Right hindlimb (tissue), 1 donor: Measurements from ENCODE around the gene RHOB.
"Not testable (repeated sequence)": the region's sequence is repeated elsewhere in the genome, so short reads cannot be mapped to it uniquely, and the experiment has no call there.

ENCODE experiments used
- DNase-seq: peaks from one replicate; pipeline ENCODE4 v3.0.0-alpha.2; 2018

Gene RHOB

DNA sequence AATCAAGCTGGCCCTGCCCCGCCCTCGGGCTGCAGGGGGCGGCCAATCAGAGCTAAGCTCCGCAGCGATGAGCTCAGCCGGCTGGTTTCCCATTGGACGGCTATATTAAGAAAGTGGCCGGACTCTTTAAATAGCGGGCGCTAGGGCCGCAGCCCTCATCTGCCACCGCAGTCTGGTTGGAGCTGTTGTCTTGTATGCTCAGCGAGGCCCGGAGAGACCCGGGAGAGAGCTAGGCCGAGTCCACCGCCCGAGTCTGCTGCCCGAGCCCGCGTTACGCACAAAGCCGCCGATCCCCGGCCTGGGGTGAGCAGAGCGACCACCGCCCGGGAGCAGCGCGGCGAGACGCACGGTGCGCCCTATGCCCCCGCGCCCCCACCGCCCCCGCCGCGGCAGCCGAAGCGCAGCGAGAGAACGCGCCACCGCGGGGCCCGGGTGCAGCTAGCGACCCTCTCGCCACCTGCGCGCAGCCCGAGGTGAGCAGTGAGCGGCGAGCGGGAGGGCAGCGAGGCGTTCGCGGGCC, at the start of gene RHOB:
TSS of gene RHOB (plus strand) at position 158 of the 520 bp plus-strand sequence. CDS start 392 bp downstream, outside the sequence.
- peak; percentile 98 for DNase-seq

DNA sequence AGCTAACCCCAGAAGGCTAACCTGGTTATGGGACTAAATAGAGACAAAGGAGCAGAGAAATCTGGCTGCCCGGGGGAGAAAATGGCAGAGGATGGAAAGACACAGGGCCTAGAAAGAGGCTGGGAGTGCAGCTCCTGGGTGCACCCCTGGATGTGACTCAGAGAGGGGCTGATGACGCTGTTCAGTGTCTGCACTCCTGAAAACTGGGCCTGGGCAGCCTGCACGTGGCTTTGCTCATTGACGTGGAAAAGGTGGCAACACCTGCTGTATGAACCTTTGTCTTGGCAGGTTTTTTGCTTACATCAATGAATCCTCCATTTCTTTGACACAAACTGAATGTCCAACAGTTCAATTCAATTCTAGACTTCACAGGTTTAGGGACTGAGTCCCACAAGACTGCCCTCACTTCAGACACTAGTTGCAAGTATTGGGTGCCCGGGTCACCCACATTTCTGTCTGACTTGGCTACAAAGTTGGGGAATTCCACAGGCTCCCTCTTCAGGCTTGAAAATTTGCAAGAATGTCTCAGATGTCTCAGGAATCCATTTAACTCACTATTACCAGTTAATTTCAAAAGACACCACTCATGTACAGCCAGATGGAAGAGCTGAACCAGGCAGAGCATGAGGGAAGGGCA, 48.9 kb upstream of the RHOB start:
- DNase-seq = no peak

DNA sequence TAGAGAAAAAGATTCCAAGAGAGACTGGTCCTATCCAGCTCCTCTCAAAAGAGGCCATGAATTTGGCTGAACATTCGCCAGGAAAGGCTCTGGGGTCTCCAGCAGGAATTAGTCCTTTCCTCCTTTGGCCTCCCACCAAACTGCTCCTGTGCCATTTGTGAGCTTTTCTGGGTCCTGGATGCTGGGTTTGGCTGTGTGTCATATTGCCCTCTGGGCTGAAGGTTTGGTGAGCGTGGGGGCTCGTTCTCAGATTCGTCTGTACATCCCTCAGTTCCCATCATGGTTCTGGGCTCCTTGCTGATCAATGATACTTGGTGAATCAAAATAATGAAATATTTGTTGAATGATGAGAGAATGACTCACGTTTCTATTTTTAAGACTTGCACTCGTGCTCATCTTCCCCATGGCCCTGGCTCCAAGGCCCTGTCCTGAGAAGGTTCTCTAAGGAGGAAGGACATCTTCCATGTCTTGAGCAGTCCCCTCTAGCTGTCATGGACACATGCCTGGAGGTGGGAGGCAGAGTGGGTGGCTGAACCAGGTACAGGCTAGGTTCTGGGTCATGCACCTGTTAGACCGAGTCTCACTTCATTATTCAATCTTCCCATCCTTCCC, 47.8 kb upstream of the RHOB start:
- no peak for DNase-seq

DNA sequence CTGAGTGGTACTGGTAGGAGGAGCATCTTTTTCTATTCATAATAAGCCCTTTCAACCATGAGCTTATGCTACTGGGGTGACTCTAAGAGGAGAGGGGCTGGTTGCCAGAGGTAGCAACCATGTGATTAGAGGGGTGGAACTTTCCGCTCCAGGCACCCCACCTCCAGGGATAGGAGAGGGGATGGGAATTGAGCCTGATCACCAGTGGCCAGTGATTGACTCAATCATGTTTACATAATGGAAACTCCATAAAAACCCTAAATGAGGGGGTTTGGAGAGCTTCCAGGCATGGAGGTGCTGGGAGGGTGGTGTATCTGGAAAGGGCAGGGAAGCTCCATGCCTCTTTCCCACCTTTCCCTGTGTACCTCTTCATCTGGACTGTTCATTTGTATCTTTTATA, 46.6 kb upstream of the RHOB start:
- DNase-seq = no peak

DNA sequence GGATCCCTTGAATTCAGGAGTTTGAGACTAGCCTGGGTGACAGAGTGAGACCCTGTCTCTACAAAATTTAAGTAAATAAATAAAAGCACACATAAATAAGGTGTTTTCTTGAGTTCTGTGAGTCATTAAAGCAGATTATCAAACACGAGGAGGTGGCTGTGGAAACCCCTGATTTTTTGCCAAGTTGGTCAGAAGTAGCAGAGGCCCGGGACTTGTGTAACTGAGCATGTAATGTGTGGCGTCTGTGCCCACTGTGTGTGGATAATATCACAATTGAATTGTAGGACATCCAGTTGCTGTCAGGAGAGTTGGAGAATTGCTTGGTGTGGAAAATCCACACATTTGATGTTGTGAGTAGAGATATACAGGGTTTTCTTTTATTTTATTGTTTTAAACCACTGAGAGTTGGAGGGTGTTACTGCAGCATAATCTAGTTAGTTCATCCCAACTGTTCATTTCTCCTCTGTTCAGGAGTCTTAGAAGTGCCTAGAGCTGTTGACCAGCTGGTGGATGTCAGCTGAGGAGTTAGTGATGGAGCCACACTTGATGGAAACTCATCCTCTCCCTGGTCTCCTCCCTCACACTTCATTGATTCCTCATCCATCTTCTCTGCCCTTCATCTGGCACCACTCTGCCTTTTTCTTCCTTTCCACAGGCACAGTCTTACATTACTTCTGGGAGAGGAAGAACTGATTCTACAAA, 45.9 kb upstream of the RHOB start:
- DNase-seq = no peak

DNA sequence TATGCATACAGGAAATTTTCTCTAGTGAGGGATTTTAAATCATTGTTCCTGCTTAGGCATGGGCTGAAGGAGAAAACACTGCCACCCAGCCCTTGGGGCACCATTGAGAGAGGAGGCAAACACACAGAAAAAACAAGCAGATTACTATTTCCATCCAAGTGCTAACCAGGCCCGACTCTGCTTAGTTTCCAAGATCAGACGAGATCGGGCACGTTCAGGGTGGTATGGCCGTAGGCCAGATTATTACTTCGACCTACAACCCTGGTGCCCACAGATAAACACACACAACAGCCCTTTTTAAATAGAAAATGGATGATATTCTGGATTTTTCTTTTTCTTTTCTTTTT, 45.4 kb upstream of the RHOB start:
- DNase-seq = no peak

DNA sequence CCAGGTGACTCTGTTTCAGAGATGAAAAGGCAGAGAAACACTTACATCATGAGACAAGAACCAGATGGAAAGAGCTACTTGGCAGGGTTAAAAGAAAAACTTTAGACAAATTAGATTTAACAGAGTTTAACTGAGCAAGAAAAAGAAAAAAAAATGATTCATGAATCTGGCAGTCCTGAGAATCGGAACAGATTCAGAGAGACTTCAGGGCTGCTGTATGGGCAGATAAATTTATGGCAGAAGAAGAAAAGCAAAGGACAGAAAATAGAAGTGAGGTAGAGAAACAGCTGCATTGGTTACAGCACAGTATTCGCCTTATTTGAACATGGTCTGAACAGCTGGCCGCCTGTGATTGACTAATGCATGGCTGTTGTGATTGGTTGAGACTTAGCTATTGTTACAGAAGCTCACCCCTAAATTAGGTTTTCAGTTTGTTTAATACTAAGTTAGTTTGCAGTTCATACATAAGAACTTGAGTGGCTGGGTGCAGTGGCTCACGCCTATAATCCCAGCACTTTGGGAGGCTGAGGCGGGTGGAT, 43.0 kb upstream of the RHOB start:
- peak; percentile 35 for DNase-seq

DNA sequence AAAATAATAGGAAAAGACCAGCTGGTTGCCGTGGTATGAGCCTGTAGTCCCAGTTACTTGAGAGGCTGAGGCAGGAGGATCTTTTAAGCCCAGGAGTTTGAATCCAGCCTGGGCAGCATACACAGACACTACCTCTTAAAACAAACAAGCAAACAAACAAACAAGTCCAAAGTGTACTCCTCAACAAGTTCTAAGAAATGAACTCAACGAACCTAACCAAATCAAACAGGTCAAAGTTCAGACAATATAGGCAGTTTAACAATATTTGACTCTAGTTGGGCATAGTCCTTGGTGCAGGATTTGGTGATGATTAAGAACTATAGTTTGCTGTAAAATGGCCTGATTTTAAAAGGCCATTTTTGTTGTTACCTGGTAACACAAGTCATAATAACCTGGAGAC, 41.9 kb upstream of the RHOB start:
- DNase-seq = no peak

DNA sequence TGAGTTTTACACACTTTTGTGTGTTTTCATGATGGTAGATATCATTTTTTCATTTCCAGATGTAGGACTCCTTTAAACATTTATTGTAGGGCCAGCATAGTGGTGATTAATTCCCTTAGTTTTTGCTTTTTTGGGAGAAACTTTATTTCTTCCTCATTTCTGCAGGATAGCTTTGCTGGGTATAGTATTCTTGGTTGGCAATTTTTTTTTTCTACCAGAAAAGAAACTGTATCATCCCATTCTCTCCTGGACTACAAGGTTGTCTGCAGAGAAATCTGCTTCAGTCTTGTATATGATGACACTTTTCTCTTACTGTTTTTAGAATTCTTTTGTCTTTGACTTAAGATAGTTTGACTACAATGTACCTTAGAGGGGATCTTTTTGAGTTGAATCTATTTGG, 37.8 kb upstream of the RHOB start:
- no peak for DNase-seq

DNA sequence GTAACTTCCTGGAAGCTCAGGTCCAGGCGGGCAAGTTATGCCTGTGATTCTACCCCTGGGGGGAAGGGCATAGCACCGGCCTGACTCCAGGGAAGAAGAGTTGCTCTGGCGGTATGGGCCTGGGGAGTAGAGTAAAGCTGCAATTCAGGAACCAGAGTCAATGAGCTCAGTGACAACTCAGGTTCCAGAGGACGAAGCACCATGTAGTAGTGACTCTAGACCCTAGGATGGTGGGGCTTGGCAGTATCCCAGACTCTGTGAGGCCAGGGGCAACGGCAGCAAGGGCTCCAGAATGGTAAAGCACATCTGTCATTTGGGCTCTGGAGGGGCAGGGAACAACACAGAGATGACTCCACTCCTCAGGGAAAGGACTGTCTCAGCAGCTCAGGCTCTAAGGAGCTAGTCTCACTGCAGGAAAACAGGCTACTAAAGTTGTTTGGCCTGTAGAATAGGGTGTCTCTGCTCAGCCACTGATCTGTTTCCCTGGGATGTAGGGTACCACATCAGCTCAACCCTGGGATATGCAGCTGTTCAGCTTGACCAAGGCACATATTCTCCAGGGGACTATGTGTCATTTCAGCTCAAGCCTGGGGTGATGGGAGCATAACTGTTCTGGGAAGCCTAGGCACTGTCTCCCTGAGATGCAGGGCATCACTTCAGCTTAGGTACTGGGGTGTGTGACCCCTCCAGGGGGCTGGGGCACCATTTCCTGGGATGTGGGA, 36.2 kb upstream of the RHOB start:
- DNase-seq = no peak

DNA sequence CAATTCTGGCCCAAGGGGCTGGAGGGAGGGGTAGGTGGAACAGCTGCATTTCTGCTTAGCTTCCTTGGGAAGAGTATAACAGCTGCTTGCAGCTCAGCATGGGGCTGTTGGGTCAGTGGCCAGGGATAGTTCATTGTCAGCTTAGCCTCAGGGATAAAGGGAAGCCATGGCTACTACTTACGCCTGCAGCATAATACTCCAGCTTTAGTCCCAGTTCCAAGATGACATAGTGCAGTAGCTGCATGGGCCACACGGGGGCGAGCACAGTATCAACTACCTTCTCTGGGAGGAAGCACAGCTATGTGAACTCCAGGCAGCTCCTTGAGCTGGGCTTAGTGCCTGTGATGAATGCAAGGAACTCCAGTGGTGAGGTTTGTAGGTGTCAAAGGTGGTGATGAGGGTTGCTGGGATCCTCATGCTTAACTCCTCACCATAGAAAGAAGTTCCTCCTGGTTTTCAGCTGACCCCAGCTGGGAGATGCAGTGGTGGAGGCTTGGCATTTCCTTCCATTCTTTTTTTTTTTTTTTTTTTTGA, 35.4 kb upstream of the RHOB start:
- DNase-seq = peak; percentile 67

DNA sequence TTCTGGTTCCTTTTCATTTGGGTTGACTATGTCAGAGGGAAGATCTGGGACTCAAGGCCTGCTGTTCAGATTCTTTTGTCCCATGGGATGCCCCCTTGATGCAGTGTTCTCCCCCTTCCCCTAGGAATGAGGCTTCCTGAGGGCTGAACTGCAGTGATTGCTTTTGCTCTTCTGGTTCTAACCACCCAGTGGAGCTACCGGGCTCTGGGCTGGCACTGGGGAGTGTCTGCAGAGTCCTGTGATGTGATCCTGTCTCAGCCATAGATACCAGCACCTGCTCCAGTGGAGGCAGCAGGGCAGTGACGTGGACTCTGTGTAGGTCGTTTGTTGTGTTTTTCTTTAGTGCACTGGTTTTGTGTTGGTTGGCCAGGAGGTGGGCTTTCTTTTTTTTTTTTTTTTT, 32.1 kb upstream of the RHOB start:
- DNase-seq = no peak

DNA sequence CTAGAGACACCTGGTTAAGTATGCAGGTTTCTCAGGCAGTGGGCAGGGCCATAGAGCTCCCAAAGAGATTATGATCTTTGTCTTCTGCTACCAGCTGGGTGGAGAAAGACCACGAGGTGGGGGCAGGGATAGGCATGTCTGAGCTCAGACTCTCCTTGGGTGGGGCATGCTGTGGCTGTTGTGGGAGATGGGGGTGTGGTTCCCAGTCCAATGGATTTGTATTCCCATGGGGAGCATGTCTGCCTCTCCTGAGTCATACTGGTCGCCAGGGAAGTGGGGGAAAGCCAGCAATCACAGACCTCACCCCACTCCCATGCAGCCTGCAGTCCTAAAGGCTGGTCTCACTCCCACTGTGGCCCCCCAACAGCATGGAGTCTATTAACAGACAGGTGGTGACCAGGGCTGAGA, 31.4 kb upstream of the RHOB start:
- no peak for DNase-seq

DNA sequence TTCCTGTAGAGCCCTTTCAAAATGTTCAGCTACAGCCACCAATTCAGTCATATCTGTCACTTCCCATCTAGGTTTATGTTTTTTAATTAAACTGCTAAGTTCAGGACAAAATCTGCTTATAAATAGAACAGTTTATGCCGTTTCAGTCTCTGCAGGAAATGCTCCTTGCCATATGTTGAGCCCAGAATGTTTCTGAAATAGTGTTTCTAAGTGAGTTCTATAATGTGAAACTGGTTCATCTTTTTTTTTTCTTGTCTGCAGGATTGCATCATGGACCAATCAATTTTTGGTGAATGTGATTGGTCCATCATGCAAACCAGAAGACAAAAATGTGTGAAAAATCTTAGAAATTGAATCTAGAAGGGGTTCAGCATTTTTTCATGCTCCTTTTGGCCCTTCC, 30.2 kb upstream of the RHOB start:
- DNase-seq = no peak

DNA sequence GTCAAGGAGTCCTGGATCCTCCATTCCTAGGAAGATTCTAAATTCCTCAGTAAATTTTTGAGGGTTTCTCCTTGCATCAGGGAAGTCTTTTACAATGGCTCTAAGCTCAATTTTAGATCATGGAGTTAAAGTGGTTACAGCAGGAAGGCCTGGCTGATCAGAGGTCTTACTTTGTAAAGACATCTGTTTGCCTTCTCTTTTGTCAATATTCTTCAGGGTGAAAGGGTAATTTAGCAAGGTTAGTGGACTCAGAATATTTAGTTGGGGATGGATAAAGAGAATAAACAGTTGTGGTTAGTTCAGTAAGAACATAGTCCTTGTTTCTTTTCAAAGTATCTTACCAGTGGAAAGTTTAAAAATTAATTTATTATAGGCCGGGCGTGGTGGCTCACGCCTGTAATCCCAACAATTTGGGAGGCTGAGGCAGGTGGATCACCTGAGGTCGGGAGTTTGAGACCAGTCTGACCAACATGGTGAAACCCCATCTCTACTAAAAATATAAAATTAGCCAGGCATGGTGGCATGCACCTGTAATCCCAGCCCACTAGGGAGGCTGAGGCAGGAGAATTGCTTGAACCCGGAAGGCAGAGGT, 29.5 kb upstream of the RHOB start:
- DNase-seq = not testable (repeated sequence)

DNA sequence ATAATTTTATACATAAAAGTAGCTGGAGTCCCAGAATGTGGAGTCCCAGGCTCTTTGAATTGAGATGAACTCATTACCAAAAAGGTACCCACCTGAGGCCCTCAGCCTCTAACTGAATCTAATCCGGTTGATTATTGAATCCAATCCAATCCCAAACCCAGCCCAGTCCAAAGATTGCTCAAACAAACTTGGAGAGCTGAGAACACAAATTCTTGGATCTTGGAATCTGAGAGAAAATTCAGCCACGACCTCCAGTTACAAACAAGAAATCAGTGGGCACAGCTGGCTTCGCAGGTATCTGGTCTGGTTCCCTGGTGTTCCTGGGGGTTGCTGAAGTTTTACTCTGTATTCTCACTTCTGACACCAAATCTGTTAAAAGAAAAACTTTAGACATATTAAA, 28.4 kb upstream of the RHOB start:
- DNase-seq = no peak

DNA sequence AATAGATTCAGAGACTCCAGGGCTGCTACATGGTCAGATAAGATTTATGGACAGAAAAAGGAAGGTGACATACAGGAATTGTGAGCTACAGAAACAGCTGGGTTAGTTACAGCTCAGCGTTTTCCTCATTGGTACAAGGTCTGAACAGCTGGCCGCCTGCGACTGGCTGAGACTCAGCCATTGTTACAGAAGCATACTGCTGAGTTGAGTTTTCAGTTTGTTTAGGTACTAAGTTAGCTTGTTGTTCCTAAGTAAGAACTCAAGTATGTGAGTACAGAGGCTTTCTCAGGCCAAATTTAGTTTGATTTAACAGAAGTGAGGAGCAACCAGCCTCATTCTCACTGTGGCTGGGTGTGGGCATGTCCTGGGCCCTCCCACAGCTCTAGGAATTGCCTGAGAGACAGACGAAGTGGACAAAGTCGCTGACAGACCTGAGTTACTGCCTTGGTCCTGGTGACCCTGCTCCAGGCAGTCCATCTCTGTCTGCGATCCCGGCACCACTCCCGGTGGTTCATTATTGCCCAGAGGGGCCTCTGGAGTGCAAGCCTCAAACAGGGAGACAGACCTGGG, 27.8 kb upstream of the RHOB start:
- peak; percentile 69 for DNase-seq

DNA sequence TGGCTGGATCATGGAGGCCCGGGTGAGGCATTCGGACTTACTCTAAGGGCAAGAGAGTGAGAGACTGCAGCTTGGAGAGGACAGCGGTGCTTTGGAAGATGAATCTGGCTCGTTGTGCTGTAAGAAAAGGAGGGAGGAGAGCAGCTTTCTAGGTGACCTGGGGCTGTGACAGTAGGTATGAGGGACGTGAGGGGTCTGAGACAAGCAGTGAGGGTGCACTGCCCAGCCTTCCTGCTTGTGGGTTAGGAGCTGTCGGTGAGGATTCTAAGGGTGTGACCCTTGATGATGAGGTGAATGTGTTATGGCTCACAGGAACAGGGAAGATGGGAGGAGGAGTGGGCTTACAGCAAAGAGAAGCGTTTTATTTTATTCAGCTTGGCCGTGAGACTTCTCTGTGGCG, 27.1 kb upstream of the RHOB start:
- no peak for DNase-seq

DNA sequence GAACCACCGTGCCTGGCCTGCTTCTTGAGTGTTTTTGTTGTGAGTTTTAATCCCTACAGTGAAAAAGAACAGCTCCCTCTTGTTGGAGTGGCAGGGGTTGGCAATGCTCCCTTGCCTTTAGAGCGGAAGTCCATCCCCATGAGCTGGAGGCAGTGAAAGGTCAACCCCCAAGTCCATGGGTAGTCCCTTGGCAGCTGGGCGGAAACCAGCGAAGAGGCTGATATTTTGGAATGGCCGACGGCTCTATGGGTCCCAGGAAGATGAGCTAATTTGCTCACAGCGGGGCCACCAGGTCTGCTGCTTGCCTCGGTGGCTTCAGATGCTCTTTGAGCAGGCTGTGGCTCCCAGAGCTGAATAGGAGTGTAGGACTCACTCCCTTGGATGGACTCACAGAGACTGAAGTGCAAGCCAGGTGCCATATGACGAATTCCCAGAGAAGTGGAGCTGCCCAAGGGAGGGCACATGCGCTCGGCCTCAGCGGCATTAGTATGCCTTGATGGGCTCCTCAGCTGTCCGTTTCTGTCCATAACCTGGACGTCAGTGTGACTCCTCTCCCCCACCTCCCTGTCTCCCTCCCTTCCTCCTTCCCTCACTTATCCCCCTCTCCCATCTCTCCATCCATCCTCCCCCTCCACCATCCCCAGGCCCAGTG, 25.4 kb upstream of the RHOB start:
- no peak for DNase-seq

DNA sequence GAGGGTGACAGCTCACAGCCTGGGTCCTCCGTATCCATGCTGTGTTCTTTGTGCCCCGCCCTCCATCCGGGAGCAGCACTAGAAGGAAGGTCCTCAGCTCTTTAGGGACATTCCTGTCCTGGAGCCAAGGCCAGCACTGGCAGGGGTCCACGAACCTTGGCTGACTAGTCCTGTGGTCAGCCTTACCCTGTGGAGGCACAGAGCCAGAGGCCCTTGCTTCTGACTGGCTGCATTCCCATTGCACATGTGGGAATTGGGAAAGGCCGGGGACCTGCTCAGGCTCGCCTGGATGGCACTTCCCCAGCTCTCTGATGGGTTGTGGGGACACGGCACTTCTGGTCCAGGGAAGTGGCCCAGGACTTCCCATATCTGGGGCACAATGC, 24.9 kb upstream of the RHOB start:
- DNase-seq = peak; percentile 81

DNA sequence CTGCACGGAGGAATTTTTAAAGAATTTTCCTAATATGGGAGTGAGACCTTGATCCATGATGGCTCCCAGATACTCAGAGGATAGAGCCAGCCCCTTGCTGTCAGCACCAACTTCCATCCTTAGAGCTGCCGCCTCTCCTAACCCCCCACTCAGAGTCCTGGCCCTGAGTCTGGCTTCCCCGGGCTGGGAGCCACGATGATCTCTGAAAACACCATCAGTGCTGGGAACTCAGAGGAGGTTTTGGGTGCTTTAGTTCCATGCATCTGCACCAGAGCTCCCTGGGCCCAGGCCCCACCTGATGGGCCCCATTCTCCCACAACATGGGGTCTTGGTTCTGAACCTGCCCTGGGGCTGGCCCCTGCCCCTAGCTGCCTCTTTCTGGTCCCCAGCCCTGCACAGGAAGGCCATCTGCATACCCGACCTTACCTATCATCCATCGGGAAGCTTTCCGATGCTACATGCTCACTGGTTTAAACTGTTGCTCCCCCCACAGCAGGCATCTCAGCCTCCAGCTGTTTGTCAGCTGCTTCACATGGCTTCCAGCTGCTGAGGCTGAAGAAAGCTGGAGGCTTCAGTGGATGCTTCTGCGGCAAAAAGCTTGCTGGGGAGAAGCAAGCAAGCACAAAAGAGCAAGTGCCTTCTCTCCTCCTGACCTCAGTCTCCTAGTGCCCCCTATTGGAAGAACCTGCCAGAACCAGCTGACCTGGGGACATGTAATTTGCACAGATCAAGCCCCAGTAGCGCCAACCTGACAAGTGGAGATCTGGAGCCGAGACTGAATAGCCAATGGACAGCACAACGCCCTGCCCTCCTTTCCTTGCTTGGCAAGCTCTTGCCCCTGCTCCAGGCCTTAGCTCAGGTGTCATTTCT, 24.2 kb upstream of the RHOB start:
- DNase-seq = peak; percentile 81
